GM10847 (cell line): ENCODE data around the gene MEIS2.

Experiments used
- POLR2A ChIP-seq: IDR thresholded peaks from 2 replicates; pipeline ENCODE4 v1.6.1; 2011; ENCODE audit not compliant: insufficient read length; ENCODE audit errors: extremely low read depth

Gene MEIS2

GRCh38 chr15:37004981-37005735 is 95.2 kb downstream of the MEIS2 start:
- no peak for TF ChIP-seq POLR2A

- TF ChIP-seq POLR2A: no peak
Measured at GRCh38 chr15:37004373-37004869, 95.9 kb downstream of the MEIS2 start.

- no peak for TF ChIP-seq POLR2A
Measured at GRCh38 chr15:37002041-37002672, 98.2 kb downstream of the MEIS2 start.

GRCh38 chr15:37001417-37001816 is 98.9 kb downstream of the MEIS2 start:
- no peak for TF ChIP-seq POLR2A

- TF ChIP-seq POLR2A: no peak
Measured at GRCh38 chr15:36999778-37000177, 100.6 kb downstream of the MEIS2 start.

- no peak for TF ChIP-seq POLR2A
Measured at GRCh38 chr15:36996538-36997181, 103.7 kb downstream of the MEIS2 start.

GRCh38 chr15:36996121-36996520 is 104.2 kb downstream of the MEIS2 start:
- no peak for TF ChIP-seq POLR2A

- TF ChIP-seq POLR2A: no peak
Measured at GRCh38 chr15:36994790-36995189, 105.6 kb downstream of the MEIS2 start.

- TF ChIP-seq POLR2A: no peak
Measured at GRCh38 chr15:36992454-36992853, 107.9 kb downstream of the MEIS2 start.

- no peak for TF ChIP-seq POLR2A
Measured at GRCh38 chr15:36988947-36989346, 111.4 kb downstream of the MEIS2 start.

- no peak for TF ChIP-seq POLR2A
Measured at GRCh38 chr15:36982430-36982829, 117.9 kb downstream of the MEIS2 start.

GRCh38 chr15:36978625-36979024 is 121.7 kb downstream of the MEIS2 start:
- TF ChIP-seq POLR2A: no peak

GRCh38 chr15:36978126-36978525 is 122.2 kb downstream of the MEIS2 start:
- TF ChIP-seq POLR2A: no peak

- no peak for TF ChIP-seq POLR2A
Measured at GRCh38 chr15:36977659-36978058, 122.7 kb downstream of the MEIS2 start.

- TF ChIP-seq POLR2A: no peak
Measured at GRCh38 chr15:36972704-36973103, 127.6 kb downstream of the MEIS2 start.

GRCh38 chr15:36970522-36970921 is 129.8 kb downstream of the MEIS2 start:
- TF ChIP-seq POLR2A: no peak

- TF ChIP-seq POLR2A: no peak
Measured at GRCh38 chr15:36967929-36968328, 132.4 kb downstream of the MEIS2 start.

GRCh38 chr15:36966708-36967107 is 133.6 kb downstream of the MEIS2 start:
- no peak for TF ChIP-seq POLR2A
